ENCODE data around the gene RASGRP4.

GRCh38 chr19:38448225-38448624 lies 22.2 kb upstream of the RASGRP4 start:
- TF ChIP-seq CTCF (conservative IDR thresholded peaks at IDR 0.05; ENCODE audit: low read depth, low read length): no peak
- no peak for TF ChIP-seq EZH2 (IDR thresholded peaks at IDR 0.05; ENCODE audit: borderline replicate concordance, low read depth, low read length, poor library complexity, severe bottlenecking)

All from A673 (cell line).